Spleen (tissue), 7 donors: ENCODE results near the gene TBX20.

ENCODE experiments used
- CTCF ChIP-seq, 11 experiments: fragments of 200-600 bp in 7 of 11; fragments of 450-650 bp in 4 of 11; sonication (generic) in 4 of 11; IDR thresholded peaks in 8 of 11; conservative IDR thresholded peaks in 3 of 11; 1 replicate in 7 of 11; 2 replicates in 4 of 11; pipeline versions ENCODE4 v1.4.0 to v1.8.0; 2016 to 2021; ENCODE audit warnings: antibody characterized with exemption in 11 of 11, inconsistent platforms in 4 of 11, mild to moderate bottlenecking in 1 of 11
- POLR2A ChIP-seq, 3 donors: fragments of 450-650 bp; IDR thresholded peaks; one replicate each; pipeline ENCODE4 v1.5.1; 2017; ENCODE audit warnings: antibody characterized with exemption in 3 of 3, mild to moderate bottlenecking in 1 of 3
- POLR2AphosphoS5 ChIP-seq, 3 donors: sonication (generic); formaldehyde crosslinking; IDR thresholded peaks; one replicate each; pipeline ENCODE4 v1.5.1; 2017; ENCODE audit warnings: antibody characterized with exemption in 3 of 3
- donor health status: DM: no; HTN: no; CAD: no; lungs with moderate emphysema.
- donor health status: DM: no; HTN: no; CAD: no.
- donor health status: DM: no; HTN: no; CAD: no.

- TF ChIP-seq CTCF (IDR thresholded peaks at IDR 0.05 in 8 of 11, conservative IDR thresholded peaks at IDR 0.05 in 3 of 11) (no peak), POLR2A (IDR thresholded peaks at IDR 0.05) (no peak), POLR2AphosphoS5 (IDR thresholded peaks at IDR 0.05) (peak in 1 of 3 donors; percentile 34)
These were observed 3.6 kb upstream of the TBX20 start for GRCh38 chr7:35257251-35258124.
